ENCODE results near the gene MUC21.

DNA sequence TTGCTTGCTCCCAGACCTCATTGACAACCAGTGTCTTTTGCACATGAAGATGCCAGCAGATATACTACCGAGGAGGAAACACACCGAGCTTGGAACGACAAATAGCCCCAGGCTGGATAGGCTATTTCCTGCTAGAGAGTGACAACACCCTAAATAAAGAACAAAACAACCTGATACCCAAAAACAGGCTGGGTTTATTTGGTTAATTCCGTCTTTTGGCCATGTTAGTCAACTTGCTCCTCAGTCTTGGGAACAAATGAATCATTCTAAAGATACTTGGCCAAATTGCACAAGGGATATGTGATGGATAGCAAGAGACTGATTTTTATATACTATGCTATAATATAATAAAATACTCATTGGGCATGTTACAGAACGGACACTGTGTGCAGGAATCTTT, 15.3 kb downstream of the MUC21 start:
- TF ChIP-seq CTCF (IDR thresholded peaks at IDR 0.05) (no peak), POLR2A (IDR thresholded peaks at IDR 0.05) (no peak)

Data from lower leg skin (tissue), 3 donors.